Measurements from ENCODE around the gene PTRH2.
"Not testable (repeated sequence)": the region's sequence is repeated elsewhere in the genome, so short reads cannot be mapped to it uniquely, and the experiment has no call there.

The PTRH2 gene

DNA sequence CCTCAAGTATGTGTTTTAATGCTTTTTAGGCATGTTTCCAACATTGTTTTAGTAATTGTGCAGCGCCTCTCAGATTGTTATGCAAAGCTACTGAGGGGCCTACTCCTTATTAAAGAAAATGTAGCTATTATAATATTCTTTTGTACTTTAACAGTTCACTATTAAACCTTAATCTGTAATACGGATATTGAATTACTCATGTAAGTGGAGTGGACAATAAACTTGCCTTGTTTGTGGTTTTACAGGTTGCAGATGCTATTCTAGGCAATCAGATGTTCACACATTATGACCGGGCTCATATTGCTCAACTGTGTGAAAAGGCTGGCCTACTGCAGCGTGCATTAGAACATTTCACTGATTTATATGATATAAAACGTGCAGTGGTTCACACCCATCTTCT, 41.0 kb downstream of the PTRH2 start:
- DNase-seq, result no peak

DNA sequence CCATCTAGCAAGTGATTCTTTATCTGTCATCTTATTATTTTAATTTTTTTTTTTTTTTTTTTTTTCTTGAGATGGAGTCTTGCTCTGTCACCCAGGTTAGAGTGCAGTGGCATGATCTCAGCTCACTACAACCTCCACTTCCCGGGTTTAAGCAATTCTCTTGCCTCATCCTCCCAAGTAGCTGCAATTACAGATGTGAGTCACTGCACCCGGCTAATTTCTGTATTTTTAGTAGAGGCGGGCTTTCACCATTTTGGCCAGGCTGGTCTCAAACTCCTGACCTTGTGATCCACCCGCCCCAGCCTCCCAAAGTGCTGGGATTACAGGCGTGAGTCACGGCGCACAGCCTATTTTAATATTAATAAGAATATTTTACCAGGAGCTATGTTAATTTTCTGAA, 50.6 kb downstream of the PTRH2 start:
- DNase-seq, result not testable (repeated sequence)

DNA sequence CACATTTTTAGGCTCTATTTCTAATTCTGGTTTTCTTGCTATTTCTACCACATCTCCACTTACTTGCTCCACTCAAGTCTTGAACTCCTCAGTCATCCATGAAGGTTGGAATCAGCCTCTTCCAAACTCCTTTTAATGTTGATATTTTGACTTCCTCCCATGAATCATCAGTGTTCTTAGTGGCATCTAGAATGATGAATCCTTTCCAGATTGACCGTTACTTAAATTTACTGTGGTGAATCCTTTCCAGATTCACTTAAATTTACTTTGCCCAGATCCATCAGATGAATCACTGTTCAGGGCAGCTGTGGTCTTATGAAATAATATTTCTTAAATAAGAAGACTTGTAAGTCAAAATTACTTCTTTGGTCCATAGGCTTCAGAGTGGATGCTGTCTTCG, 55.1 kb downstream of the PTRH2 start:
- no peak for DNase-seq

DNA sequence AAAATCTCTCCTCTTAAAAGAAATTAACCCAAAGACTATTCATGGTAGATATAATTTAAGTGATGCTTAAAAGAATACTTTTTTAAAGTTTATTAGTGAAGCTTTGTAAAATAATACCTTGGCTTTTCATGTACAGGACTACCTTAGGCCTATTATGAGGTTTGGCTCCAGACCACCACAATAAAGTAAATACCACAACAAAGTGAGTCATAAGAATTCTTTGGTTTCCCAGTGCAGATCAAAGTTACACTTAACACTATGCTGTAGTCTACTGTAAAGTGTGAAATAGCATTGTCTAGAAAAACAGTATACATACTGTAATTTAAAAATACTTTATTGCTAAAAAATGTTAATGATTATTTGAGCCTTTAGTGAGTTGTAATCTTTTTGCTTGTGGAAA, 55.9 kb downstream of the PTRH2 start:
- DNase-seq, result no peak

DNA sequence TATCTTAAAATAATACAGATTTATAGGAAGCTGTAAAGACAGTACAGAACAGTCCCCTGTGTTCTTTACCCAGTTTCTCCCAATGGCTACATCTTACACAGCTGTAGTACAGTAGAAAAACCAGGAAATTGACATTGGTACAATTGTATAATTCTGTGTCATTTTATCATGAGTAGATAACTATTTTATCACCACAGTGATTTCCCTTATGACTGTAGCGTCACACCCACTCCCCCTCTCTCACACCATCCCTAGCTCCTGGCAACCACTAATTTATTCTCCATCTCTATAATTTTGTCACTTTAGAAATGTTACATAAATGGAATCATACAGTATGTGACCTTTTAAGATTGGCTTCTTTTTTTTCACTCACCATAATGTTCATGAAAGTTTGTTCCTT, 56.6 kb downstream of the PTRH2 start:
- no peak for DNase-seq

DNA sequence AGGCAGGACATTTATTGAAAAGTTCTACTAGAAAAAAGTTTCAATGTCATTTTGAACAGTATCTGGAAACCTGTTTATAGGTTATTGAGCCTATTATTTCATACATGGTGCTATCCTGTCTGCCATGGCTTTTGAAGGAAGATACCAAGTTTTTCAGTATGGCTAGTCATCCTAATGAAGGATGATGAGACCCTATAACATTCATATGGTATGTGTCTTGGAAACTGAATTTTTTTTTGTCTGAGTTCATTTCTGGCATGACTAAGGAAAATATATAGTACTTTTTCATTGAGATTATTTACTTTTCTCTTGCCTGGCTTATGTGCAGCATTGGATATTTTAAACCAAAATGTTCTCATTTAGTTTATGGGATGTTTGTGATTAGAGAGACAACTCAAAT, 57.3 kb downstream of the PTRH2 start:
- no peak for DNase-seq

Measured in effector CD4-positive, alpha-beta T cell (primary cell).